Glutamatergic neuron (in vitro differentiated cells): ENCODE results near the gene PRDM16. TPM values are rescaled to one million over a fixed set of nuclear protein-coding genes. Genes with fewer than 3 reads are reported as not detected.
A peak's percentile ranks its signal among the peaks of the same experiment; 100 is the strongest.

ENCODE experiments used
- DNase-seq: peaks from one replicate; pipeline ENCODE4 v3.0.0; 2022
- H3K27ac Mint-ChIP-seq: one replicate; pipeline ENCODE4 v1.8.0; 2020; ENCODE audit warnings: mild to moderate bottlenecking, mixed read lengths, inconsistent platforms; ENCODE audit not compliant: unreplicated experiment
- H3K27me3 Mint-ChIP-seq: one replicate; pipeline ENCODE4 v1.8.0; 2020; ENCODE audit warnings: mild to moderate bottlenecking, moderate library complexity, mixed read lengths, inconsistent platforms; ENCODE audit not compliant: unreplicated experiment
- H3K36me3 Mint-ChIP-seq: one replicate; pipeline ENCODE4 v1.8.0; 2020; ENCODE audit warnings: mild to moderate bottlenecking, mixed read lengths, inconsistent platforms; ENCODE audit not compliant: unreplicated experiment
- H3K4me1 Mint-ChIP-seq: one replicate; pipeline ENCODE4 v1.8.0; 2020; ENCODE audit warnings: mild to moderate bottlenecking, low read depth, mixed read lengths, inconsistent platforms; ENCODE audit not compliant: unreplicated experiment
- H3K4me3 Mint-ChIP-seq: one replicate; pipeline ENCODE4 v1.8.0; 2020; ENCODE audit warnings: mild to moderate bottlenecking, mixed read lengths, inconsistent platforms; ENCODE audit not compliant: unreplicated experiment
- H3K9me3 Mint-ChIP-seq: one replicate; pipeline ENCODE4 v1.8.0; 2020; ENCODE audit warnings: mild to moderate bottlenecking, moderate library complexity, mixed read lengths, inconsistent platforms; ENCODE audit not compliant: unreplicated experiment
- total RNA-seq: library from RNA; stranded (reverse); fragmentation: NEBNext Ultra II Directional; extraction: Animal tissue kit (Norgen Biotek cat#: 25700); gene quantifications from one replicate; pipeline ENCODE4 v1.2.1, GENCODE V29; 2021; ENCODE audit not compliant: unreplicated experiment
- TF ChIP-seq, protein P1 (sequence below): fragments of 200-600 bp; sonication (generic); IDR thresholded peaks from one replicate; pipeline ENCODE4 v1.5.0; 2021; ENCODE audit not compliant: partially characterized antibody, unreplicated experiment

Gene PRDM16
- total RNA-seq, 1 donor from 2014 or later: 0.07 TPM

DNA sequence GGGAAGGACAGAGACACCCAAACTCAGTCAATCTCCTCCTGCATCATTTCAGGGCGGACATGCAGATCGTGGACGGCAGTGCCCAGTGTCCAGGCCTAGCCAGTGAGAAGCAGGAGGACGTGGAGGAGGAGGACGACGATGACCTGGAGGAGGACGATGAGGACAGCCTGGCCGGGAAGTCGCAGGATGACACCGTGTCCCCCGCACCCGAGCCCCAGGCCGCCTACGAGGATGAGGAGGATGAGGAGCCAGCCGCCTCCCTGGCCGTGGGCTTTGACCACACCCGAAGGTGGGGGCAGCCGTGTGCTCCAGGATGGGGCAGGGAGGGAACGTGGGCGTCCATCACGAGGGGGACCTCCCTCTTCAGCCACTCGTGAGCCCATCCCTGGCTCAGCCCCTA is 361.8 kb downstream of the PRDM16 start:
- H3K4me3 Mint-ChIP-seq: no peak overlapping the region
- no peak overlapping the region for H3K27ac Mint-ChIP-seq
- no peak for DNase-seq
- peaks cover 5% of the 10 kb centered on the region for H3K4me1 Mint-ChIP-seq
- TF ChIP-seq, protein P1, sequence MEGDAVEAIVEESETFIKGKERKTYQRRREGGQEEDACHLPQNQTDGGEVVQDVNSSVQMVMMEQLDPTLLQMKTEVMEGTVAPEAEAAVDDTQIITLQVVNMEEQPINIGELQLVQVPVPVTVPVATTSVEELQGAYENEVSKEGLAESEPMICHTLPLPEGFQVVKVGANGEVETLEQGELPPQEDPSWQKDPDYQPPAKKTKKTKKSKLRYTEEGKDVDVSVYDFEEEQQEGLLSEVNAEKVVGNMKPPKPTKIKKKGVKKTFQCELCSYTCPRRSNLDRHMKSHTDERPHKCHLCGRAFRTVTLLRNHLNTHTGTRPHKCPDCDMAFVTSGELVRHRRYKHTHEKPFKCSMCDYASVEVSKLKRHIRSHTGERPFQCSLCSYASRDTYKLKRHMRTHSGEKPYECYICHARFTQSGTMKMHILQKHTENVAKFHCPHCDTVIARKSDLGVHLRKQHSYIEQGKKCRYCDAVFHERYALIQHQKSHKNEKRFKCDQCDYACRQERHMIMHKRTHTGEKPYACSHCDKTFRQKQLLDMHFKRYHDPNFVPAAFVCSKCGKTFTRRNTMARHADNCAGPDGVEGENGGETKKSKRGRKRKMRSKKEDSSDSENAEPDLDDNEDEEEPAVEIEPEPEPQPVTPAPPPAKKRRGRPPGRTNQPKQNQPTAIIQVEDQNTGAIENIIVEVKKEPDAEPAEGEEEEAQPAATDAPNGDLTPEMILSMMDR: no peak
- H3K9me3 Mint-ChIP-seq: peaks cover 1% of the 10 kb centered on the region
- no peaks in the 10 kb centered on the region for H3K36me3 Mint-ChIP-seq
- H3K27me3 Mint-ChIP-seq: peaks cover 3% of the 10 kb centered on the region

DNA sequence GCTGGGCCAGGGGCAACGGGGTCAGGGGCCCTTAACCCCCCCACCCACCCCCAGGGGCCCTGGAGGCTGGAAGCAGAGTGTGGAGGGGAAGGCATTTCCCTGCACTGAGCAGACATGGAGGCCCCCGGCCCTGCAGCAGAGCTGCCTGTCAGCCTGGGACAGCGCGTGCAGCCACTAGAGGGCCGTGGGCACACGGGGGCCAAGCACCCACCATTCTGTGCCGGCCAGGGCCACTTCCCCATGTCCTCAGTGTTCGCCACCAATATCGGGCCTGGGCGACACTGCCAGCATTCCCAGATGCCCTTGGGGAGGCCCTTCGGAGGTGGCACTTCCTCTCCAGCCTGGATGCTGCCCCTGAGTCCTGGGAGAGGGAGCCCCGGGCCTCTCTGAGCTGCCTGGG is 362.3 kb downstream of the PRDM16 start:
- H3K36me3 Mint-ChIP-seq: no peaks in the 10 kb centered on the region

DNA sequence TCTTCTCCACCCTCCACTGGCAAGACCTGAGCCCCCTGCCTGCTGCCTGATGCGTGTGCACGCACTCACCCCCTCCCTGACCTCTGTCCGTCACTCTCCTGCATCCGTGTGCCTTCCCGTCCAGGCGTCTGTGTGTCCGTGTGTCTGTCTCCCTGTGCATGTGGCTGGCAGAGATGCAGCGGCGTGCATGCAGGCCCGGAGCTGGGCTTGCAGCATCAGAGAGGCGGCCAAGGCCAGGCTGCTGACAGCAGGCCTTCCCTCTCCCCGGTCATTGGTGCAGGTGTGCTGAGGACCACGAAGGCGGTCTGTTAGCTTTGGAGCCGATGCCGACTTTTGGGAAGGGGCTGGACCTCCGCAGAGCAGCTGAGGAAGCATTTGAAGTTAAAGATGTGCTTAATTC is 362.7 kb downstream of the PRDM16 start:
- peaks cover 5% of the 10 kb centered on the region for H3K4me1 Mint-ChIP-seq
- TF ChIP-seq, protein P1: no peak
- peaks cover 1% of the 10 kb centered on the region for H3K9me3 Mint-ChIP-seq
- H3K27ac Mint-ChIP-seq: no peak overlapping the region
- no peak overlapping the region for H3K4me3 Mint-ChIP-seq
- peaks cover 3% of the 10 kb centered on the region for H3K27me3 Mint-ChIP-seq
- H3K36me3 Mint-ChIP-seq: no peaks in the 10 kb centered on the region
- DNase-seq: no peak

More for the DNA sequence above, 362.3 kb downstream of the PRDM16 start:
- Mint-ChIP-seq H3K27me3 (peaks cover 3% of the 10 kb centered on the region), H3K4me1 (peaks cover 5% of the 10 kb centered on the region), H3K4me3 (no peak overlapping the region), H3K27ac (no peak overlapping the region), H3K9me3 (peaks cover 1% of the 10 kb centered on the region)
- TF ChIP-seq, protein P1: peak; percentile 68
- peak; percentile 53 for DNase-seq

DNA sequence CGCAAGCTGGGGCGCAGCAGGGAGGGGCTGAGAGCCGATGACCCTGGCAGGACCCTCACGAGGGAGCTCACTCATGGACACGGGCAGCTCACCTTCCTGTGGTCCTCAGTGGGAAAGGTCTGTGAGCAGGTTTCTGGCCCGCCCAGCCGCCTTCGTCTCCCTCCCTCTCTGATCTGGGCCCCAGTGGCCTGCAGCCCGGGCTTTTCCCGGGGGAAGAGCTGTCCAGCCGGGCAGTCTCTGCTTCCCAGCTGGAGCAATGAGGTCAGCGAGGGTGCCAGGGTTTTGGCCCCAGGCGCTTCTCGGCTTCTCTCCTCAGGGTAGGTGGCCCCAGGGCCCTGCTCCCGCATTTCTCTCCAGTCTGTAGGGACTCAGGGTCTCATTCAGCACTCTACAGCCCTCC is 363.3 kb downstream of the PRDM16 start:
- H3K27ac Mint-ChIP-seq: no peak overlapping the region
- H3K27me3 Mint-ChIP-seq: peaks cover 3% of the 10 kb centered on the region
- peaks cover 1% of the 10 kb centered on the region for H3K9me3 Mint-ChIP-seq
- no peak for DNase-seq
- no peaks in the 10 kb centered on the region for H3K36me3 Mint-ChIP-seq
- TF ChIP-seq, protein P1: no peak
- no peak overlapping the region for H3K4me3 Mint-ChIP-seq
- peaks cover 5% of the 10 kb centered on the region for H3K4me1 Mint-ChIP-seq

DNA sequence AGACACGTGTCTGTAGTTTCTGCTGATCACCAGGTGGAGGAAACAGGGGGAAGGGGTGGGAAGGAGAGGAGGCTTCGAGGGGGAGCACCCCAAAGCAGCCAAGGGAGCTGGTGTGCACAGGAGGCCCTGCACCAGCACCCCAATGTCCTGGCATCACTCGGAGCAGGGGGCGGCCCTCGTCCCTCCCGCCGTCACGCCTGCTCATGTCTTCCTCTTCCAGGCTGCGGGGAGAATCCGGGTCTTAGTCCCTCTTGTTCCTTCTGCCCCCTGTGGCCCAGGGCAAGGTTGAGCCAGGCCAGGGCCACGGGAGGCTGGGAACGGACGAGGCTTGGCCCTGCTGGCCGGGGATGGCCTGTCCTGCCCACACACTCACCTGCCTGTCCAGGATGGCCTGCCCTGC is 364.1 kb downstream of the PRDM16 start:
- no peaks in the 10 kb centered on the region for H3K36me3 Mint-ChIP-seq
- peaks cover 3% of the 10 kb centered on the region for H3K27me3 Mint-ChIP-seq
- peaks cover 5% of the 10 kb centered on the region for H3K4me1 Mint-ChIP-seq
- TF ChIP-seq, protein P1: no peak
- H3K9me3 Mint-ChIP-seq: peaks cover 3% of the 10 kb centered on the region
- H3K27ac Mint-ChIP-seq: no peak overlapping the region
- DNase-seq: no peak
- no peak overlapping the region for H3K4me3 Mint-ChIP-seq
